ENCODE data around the gene LRRC42. TPM values are rescaled to one million over a fixed set of nuclear protein-coding genes. Genes with fewer than 3 reads are reported as not detected.

The LRRC42 gene
- total RNA-seq, 2 donors from 2014 or later, result 46.0 to 55.1 TPM

DNA sequence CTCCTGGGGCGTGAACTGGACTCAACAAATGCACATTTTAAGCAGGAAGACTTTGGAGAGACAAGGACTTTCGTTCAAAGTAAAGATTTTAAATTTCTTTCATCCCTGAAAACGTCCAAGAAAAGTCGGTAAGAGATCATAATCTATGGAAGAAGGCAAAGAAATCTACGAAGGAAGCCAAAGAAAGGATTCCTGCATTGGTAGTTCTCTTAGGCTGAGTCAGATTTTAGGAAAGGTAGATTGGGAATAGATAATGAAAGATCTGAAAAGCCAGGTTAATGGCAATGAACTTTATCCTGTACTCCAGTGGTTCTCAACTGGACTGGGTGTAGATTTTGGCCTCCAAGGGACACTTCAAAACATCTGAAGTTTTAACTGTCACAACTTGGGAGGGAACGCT, 3.1 kb upstream of the LRRC42 start:
- no peaks in the 10 kb centered on the region for H3K27me3 ChIP-seq (ENCODE audit: control insufficient read depth, insufficient read depth, low read length, poor library complexity, severe bottlenecking)
- Mint-ChIP-seq H3K4me1 (peaks cover 21% of the 10 kb centered on the region), H3K9me3 (no peaks in the 10 kb centered on the region), H3K27me3 (ENCODE audit: insufficient read depth) (no peaks in the 10 kb centered on the region), H3K27ac (no peak overlapping the region), H3K36me3 (ENCODE audit: low read depth) (peaks cover 8% of the 10 kb centered on the region), H3K4me3 (no peak overlapping the region)
- peaks cover 9% of the 10 kb centered on the region for H3K4me1 ChIP-seq (ENCODE audit: control insufficient read depth, insufficient read depth, low read length)
- H3K9ac ChIP-seq (ENCODE audit: extremely low read depth, low read length, poor library complexity, severe bottlenecking), result no peak overlapping the region
- WGBS, 2 experiments (ENCODE audit: insufficient coverage in 1 of 2, insufficient read length in 1 of 2), result 90 to 94% methylated on average over 5 to 6 of the region's 6 CpGs
- peaks cover 22% of the 10 kb centered on the region for H3K36me3 ChIP-seq (ENCODE audit: control insufficient read depth, insufficient read depth, low read length)
- no peak for DNase-seq
- no peak overlapping the region for H3K27ac ChIP-seq (ENCODE audit: low read depth, low read length)
- no peak for TF ChIP-seq CTCF (conservative IDR thresholded peaks at IDR 0.05)
- no peaks in the 10 kb centered on the region for H3K9me3 ChIP-seq (ENCODE audit: control insufficient read depth, low read length)
- no peak overlapping the region for H3K4me3 ChIP-seq (ENCODE audit: low read length)

DNA sequence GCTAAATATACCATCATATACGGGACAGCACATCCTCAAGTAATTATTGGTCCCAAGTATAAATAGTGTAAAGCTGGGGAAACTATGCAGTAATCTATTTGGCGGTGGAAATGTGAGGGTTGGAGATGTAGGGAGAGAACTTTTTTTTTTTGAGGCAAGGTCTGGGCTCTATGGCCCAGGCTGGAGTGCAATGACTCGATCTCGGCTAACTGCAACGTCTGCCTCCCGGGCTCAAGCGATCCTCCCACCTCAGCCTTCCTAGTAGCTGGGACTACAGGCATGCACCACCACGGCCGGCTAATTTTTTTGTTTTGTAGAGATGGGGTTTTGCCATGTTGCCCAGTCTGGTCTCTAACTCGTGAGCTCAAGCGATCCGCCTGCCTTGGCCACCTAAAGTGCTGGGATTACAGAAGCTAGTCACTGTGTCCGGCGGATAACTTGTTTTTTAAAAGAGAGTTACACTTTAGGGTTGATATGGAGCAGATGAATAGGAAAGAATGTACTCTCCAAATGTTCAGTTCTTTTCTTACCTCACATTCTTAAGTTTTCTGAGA, 2.6 kb upstream of the LRRC42 start:
- no peaks in the 10 kb centered on the region for H3K9me3 Mint-ChIP-seq
- TF ChIP-seq CTCF (conservative IDR thresholded peaks at IDR 0.05), result no peak
- no peak overlapping the region for H3K27ac Mint-ChIP-seq
- peaks cover 5% of the 10 kb centered on the region for H3K36me3 Mint-ChIP-seq (ENCODE audit: low read depth)
- H3K4me3 ChIP-seq (ENCODE audit: low read length), result no peak overlapping the region
- no peak overlapping the region for H3K9ac ChIP-seq (ENCODE audit: extremely low read depth, low read length, poor library complexity, severe bottlenecking)
- H3K27me3 ChIP-seq (ENCODE audit: control insufficient read depth, insufficient read depth, low read length, poor library complexity, severe bottlenecking), result no peaks in the 10 kb centered on the region
- no peaks in the 10 kb centered on the region for H3K9me3 ChIP-seq (ENCODE audit: control insufficient read depth, low read length)
- H3K4me1 Mint-ChIP-seq, result peaks cover 24% of the 10 kb centered on the region
- H3K27me3 Mint-ChIP-seq (ENCODE audit: insufficient read depth), result no peaks in the 10 kb centered on the region
- no peak overlapping the region for H3K27ac ChIP-seq (ENCODE audit: low read depth, low read length)
- H3K4me1 ChIP-seq (ENCODE audit: control insufficient read depth, insufficient read depth, low read length), result peaks cover 11% of the 10 kb centered on the region
- H3K36me3 ChIP-seq (ENCODE audit: control insufficient read depth, insufficient read depth, low read length), result peaks cover 22% of the 10 kb centered on the region
- peak overlapping the region; percentile 93 for H3K4me3 Mint-ChIP-seq
- 86 to 96% methylated on average over 3 to 14 of the region's 14 CpGs for WGBS, 2 experiments (ENCODE audit: insufficient coverage in 1 of 2, insufficient read length in 1 of 2)
- no peak for DNase-seq

DNA sequence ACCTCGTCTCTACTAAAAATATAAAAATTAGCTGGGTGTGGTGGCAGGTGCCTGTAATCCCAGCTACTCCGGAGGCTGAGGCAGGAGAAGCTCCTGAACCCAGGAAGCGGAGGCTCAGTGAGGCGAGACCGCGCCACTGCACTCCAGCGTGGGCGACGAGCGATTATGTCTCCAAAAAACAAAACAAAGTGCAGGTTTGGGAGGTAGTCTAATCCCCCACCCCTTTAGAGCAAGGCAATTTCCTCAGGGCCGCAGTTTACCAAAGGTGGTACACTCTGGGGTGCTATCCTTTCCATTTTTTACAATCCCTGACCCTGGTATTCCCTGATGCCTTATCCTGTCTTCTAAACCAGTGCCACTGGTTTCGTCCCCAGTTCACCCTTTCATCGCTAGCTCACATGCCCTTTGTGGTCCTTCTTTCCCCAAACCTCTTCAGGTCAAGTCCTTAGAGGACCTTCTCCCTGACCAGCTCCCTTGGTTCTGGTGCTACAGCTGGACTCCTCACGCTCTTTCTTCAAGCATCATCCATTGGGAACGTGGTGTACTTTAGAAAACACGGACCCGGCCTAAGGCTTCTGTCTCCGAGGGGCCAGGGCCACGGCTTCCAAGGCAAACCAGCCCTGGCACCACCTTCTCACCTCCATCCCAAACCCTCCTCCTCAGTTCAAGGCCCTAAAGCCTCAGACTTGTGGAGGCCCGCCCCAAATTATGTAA, 1.5 kb upstream of the LRRC42 start:
- Histone ChIP-seq H3K27ac (ENCODE audit: low read depth, low read length) (peak overlapping the region; percentile 40), H3K9me3 (ENCODE audit: control insufficient read depth, low read length) (no peaks in the 10 kb centered on the region), H3K4me3 (ENCODE audit: low read length) (peak overlapping the region; percentile 90), H3K9ac (ENCODE audit: extremely low read depth, low read length, poor library complexity, severe bottlenecking) (peak overlapping the region; percentile 57), H3K36me3 (ENCODE audit: control insufficient read depth, insufficient read depth, low read length) (peaks cover 23% of the 10 kb centered on the region), H3K4me1 (ENCODE audit: control insufficient read depth, insufficient read depth, low read length) (peaks cover 11% of the 10 kb centered on the region), H3K27me3 (ENCODE audit: control insufficient read depth, insufficient read depth, low read length, poor library complexity, severe bottlenecking) (no peaks in the 10 kb centered on the region)
- DNase-seq, result peak; percentile 67
- WGBS, 2 experiments (ENCODE audit: insufficient coverage in 1 of 2, insufficient read length in 1 of 2), result 83% methylated on average over 16 to 20 of the region's 20 CpGs
- no peaks in the 10 kb centered on the region for H3K27me3 Mint-ChIP-seq (ENCODE audit: insufficient read depth)
- H3K27ac Mint-ChIP-seq, result no peak overlapping the region
- peak overlapping the region; percentile 93 for H3K4me3 Mint-ChIP-seq
- no peak for TF ChIP-seq CTCF (conservative IDR thresholded peaks at IDR 0.05)
- no peaks in the 10 kb centered on the region for H3K9me3 Mint-ChIP-seq
- peaks cover 2% of the 10 kb centered on the region for H3K36me3 Mint-ChIP-seq (ENCODE audit: low read depth)
- peaks cover 34% of the 10 kb centered on the region for H3K4me1 Mint-ChIP-seq
